Suprapubic skin (tissue), 3 donors: ENCODE measurements around the gene SULF2.

Experiments used
- POLR2A ChIP-seq, 2 donors: fragments of 450-650 bp; IDR thresholded peaks; one replicate each; pipeline ENCODE4 v1.6.1; 2017; ENCODE audit warnings: antibody characterized with exemption in 2 of 2, mild to moderate bottlenecking in 2 of 2, moderate library complexity in 2 of 2
- TF ChIP-seq, protein P1 (sequence below), 2 donors: fragments of 200-600 bp in 1 of 2; fragments of 450-650 bp in 1 of 2; sonication (generic) in 1 of 2; IDR thresholded peaks; one replicate each; pipeline ENCODE4 v1.5.1; 2016 to 2019; ENCODE audit warnings: antibody characterized with exemption in 2 of 2, mild to moderate bottlenecking in 1 of 2, moderate library complexity in 1 of 2

DNA sequence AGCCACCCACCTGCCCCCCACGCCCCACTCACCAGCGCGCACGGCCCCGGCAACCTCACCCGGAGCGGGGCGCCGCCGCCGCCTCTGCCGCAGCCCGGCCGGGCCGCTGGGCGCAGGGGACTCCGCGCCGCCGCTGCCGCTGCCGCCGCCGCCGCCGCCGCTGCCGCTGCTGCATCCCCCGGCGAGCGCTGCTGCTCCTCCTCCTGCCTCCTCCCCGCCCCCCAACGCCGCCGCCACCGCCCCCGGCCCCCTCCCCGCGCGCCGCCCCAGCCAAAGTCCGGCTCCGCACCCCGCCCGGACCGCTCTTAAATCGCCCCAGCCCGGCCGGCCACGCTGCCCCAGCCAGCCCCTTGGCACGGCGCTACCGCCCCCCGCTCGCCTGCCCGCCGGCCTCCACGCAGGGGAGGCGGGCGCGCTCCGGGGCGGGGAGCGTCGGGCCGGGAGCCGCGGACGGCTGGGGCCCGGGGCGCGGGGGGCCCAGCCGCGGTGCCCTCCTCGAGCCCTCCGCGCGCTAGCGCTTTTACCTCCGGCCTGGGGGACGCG lies at the start of gene SULF2:
- TF ChIP-seq, protein P1, sequence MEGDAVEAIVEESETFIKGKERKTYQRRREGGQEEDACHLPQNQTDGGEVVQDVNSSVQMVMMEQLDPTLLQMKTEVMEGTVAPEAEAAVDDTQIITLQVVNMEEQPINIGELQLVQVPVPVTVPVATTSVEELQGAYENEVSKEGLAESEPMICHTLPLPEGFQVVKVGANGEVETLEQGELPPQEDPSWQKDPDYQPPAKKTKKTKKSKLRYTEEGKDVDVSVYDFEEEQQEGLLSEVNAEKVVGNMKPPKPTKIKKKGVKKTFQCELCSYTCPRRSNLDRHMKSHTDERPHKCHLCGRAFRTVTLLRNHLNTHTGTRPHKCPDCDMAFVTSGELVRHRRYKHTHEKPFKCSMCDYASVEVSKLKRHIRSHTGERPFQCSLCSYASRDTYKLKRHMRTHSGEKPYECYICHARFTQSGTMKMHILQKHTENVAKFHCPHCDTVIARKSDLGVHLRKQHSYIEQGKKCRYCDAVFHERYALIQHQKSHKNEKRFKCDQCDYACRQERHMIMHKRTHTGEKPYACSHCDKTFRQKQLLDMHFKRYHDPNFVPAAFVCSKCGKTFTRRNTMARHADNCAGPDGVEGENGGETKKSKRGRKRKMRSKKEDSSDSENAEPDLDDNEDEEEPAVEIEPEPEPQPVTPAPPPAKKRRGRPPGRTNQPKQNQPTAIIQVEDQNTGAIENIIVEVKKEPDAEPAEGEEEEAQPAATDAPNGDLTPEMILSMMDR (IDR thresholded peaks at IDR 0.05): no peak
- no peak for TF ChIP-seq POLR2A (IDR thresholded peaks at IDR 0.05)
